IPS-15b (cell line): ENCODE results near the gene IMPACT.

ENCODE experiments used
- H3K27me3 ChIP-seq: one replicate; pipeline ENCODE4 v1.6.1; 2013; ENCODE audit warnings: low read length; ENCODE audit not compliant: control insufficient read depth, insufficient read depth
- H3K36me3 ChIP-seq: one replicate; pipeline ENCODE4 v1.6.1; 2013; ENCODE audit warnings: low read length; ENCODE audit not compliant: control insufficient read depth, insufficient read depth
- H3K4me1 ChIP-seq: one replicate; pipeline ENCODE4 v1.6.1; 2013; ENCODE audit warnings: mild to moderate bottlenecking, low read length; ENCODE audit not compliant: control insufficient read depth, insufficient read depth
- H3K4me3 ChIP-seq: one replicate; pipeline ENCODE4 v1.5.1; 2013; ENCODE audit warnings: low read depth, low read length
- H3K9ac ChIP-seq: one replicate; pipeline ENCODE4 v1.6.1; 2013; ENCODE audit warnings: low read depth, mild to moderate bottlenecking, low read length
- H3K9me3 ChIP-seq: one replicate; pipeline ENCODE4 v1.6.1; 2013; ENCODE audit warnings: mild to moderate bottlenecking, low read length; ENCODE audit not compliant: control insufficient read depth, insufficient read depth

Gene IMPACT

GRCh38 chr18:24461996-24462395, 35.5 kb downstream of the IMPACT start:
- no peaks in the 10 kb centered on the region for H3K9me3 ChIP-seq
- no peaks in the 10 kb centered on the region for H3K27me3 ChIP-seq
- no peaks in the 10 kb centered on the region for H3K36me3 ChIP-seq
- no peak overlapping the region for H3K4me3 ChIP-seq
- H3K4me1 ChIP-seq = no peaks in the 10 kb centered on the region
- no peak overlapping the region for H3K9ac ChIP-seq

DNA sequence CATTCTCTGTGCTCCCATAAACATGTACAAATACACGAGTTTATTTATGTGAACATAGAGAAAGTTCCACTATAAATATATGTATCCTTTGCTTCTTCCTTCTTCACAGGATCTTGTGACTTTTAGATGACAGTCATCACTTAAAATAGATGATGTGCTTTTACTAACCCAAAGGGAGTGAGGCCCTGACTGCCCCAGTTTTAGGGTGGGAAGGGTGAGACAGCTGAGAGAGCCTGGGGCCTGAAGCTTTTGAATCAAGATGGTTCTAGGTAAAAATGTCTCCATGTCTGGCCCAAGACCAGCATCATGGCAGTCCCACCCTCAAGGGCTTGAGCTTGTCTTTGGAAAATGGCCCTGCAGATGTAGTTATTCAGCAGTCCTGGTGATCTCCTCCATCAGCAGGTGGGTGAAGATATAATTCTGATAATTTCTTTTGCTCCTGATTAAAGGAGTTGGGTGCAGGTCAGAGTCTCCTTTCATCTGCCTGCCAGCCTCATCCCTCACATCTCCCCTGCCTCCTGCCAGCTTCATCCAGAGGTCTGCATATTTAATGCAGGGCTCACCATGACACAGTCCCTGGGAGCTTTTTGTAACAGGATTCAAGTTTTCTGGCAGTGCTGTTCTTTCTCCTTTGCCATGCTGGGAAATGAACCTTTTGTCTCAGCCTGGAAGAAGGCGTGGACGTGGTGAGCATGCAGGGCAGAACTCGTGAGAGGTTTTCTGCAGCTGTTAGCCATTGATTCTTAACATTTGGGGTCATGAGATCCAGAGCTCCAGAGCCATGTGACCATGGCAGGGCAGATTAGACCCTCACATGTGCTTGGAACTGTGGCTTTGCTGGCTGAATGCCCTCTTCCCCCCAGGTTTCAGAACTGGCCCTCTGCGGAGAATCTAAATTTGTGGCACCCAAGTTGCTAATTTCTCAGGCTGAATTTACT, 36.6 kb downstream of the IMPACT start:
- H3K27me3 ChIP-seq = no peaks in the 10 kb centered on the region
- H3K4me1 ChIP-seq = no peaks in the 10 kb centered on the region
- H3K9me3 ChIP-seq = no peaks in the 10 kb centered on the region
- H3K36me3 ChIP-seq = no peaks in the 10 kb centered on the region
- H3K9ac ChIP-seq = no peak overlapping the region
- no peak overlapping the region for H3K4me3 ChIP-seq

GRCh38 chr18:24465486-24465885, 39.0 kb downstream of the IMPACT start:
- Histone ChIP-seq H3K4me3 (no peak overlapping the region), H3K9ac (no peak overlapping the region), H3K27me3 (no peaks in the 10 kb centered on the region), H3K36me3 (no peaks in the 10 kb centered on the region), H3K4me1 (no peaks in the 10 kb centered on the region), H3K9me3 (no peaks in the 10 kb centered on the region)

- no peak overlapping the region for H3K4me3 ChIP-seq
- no peaks in the 10 kb centered on the region for H3K9me3 ChIP-seq
- H3K9ac ChIP-seq = no peak overlapping the region
- no peaks in the 10 kb centered on the region for H3K4me1 ChIP-seq
- no peaks in the 10 kb centered on the region for H3K36me3 ChIP-seq
- no peaks in the 10 kb centered on the region for H3K27me3 ChIP-seq
Measured at GRCh38 chr18:24466771-24467170, 40.3 kb downstream of the IMPACT start.

DNA sequence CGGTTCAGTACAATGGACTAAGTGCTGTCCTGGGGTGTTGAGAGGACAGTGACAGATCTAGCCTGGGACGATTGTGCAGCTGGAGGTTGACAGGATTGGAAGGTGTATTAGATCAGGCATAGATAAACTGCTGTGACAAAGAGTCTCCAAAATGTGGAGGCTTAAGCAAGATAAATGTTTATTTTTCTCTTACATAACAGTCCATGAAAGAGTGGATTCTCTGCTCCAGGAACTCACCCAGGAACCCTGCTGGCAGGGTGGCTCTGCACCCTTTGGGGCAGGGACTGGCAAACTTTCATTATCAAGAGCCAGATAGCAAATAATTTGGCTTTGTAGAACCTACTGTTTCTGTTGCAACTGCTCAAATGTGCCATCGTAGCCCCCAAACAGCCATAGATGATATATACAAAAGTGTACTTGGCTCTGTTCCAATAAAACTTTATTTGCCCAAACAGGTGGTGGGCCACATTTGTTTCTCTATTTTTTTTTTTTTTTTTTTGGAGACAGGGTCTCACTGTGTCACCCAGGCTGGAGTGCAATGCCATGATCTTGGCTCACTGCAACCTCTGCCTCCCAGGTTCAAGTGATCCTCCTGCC, 43.6 kb downstream of the IMPACT start:
- no peak overlapping the region for H3K4me3 ChIP-seq
- H3K9me3 ChIP-seq = no peaks in the 10 kb centered on the region
- no peaks in the 10 kb centered on the region for H3K27me3 ChIP-seq
- no peaks in the 10 kb centered on the region for H3K36me3 ChIP-seq
- H3K9ac ChIP-seq = no peak overlapping the region
- no peaks in the 10 kb centered on the region for H3K4me1 ChIP-seq

GRCh38 chr18:24470805-24471204, 44.3 kb downstream of the IMPACT start:
- no peaks in the 10 kb centered on the region for H3K9me3 ChIP-seq
- H3K9ac ChIP-seq = no peak overlapping the region
- H3K27me3 ChIP-seq = no peaks in the 10 kb centered on the region
- no peak overlapping the region for H3K4me3 ChIP-seq
- H3K4me1 ChIP-seq = no peaks in the 10 kb centered on the region
- H3K36me3 ChIP-seq = no peaks in the 10 kb centered on the region

DNA sequence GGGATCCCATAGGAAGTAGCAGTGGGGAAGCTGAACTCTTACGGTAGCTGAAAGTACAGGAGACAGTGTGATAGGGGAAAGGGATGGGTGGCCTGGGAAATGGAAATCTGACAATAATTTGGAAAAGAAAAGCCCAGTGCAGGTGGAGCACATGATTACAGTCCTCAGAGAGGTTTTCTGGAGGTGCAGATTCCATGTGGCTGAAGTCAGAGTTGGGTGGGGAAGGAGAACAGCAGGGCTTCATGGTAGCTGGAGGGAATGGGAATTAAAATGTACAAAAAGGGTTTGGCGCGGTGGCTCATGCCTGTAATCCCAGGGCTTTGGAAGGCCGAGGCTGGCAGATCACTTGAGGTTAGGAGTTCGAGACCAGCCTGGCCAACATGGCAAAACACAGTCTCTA, 46.1 kb downstream of the IMPACT start:
- no peaks in the 10 kb centered on the region for H3K9me3 ChIP-seq
- no peaks in the 10 kb centered on the region for H3K27me3 ChIP-seq
- no peaks in the 10 kb centered on the region for H3K36me3 ChIP-seq
- H3K4me1 ChIP-seq = no peaks in the 10 kb centered on the region
- no peak overlapping the region for H3K4me3 ChIP-seq
- H3K9ac ChIP-seq = no peak overlapping the region

- Histone ChIP-seq H3K4me1 (no peaks in the 10 kb centered on the region), H3K4me3 (no peak overlapping the region), H3K27me3 (no peaks in the 10 kb centered on the region), H3K36me3 (no peaks in the 10 kb centered on the region), H3K9ac (no peak overlapping the region), H3K9me3 (no peaks in the 10 kb centered on the region)
Measured at GRCh38 chr18:24474406-24474805, 47.9 kb downstream of the IMPACT start.

- Histone ChIP-seq H3K4me1 (no peaks in the 10 kb centered on the region), H3K9me3 (no peaks in the 10 kb centered on the region), H3K27me3 (no peaks in the 10 kb centered on the region), H3K36me3 (no peaks in the 10 kb centered on the region), H3K9ac (no peak overlapping the region), H3K4me3 (no peak overlapping the region)
Measured at GRCh38 chr18:24475926-24476589, 49.6 kb downstream of the IMPACT start.

- H3K36me3 ChIP-seq = no peaks in the 10 kb centered on the region
- no peak overlapping the region for H3K9ac ChIP-seq
- no peaks in the 10 kb centered on the region for H3K4me1 ChIP-seq
- H3K4me3 ChIP-seq = no peak overlapping the region
- H3K27me3 ChIP-seq = no peaks in the 10 kb centered on the region
- H3K9me3 ChIP-seq = no peaks in the 10 kb centered on the region
Measured at GRCh38 chr18:24479371-24479770, 52.9 kb downstream of the IMPACT start.

- Histone ChIP-seq H3K36me3 (no peaks in the 10 kb centered on the region), H3K27me3 (no peaks in the 10 kb centered on the region), H3K9me3 (no peaks in the 10 kb centered on the region), H3K9ac (no peak overlapping the region), H3K4me1 (no peaks in the 10 kb centered on the region), H3K4me3 (no peak overlapping the region)
Measured at GRCh38 chr18:24482821-24483220, 56.4 kb downstream of the IMPACT start.

GRCh38 chr18:24485681-24486080, 59.2 kb downstream of the IMPACT start:
- no peaks in the 10 kb centered on the region for H3K36me3 ChIP-seq
- no peaks in the 10 kb centered on the region for H3K4me1 ChIP-seq
- no peak overlapping the region for H3K9ac ChIP-seq
- no peaks in the 10 kb centered on the region for H3K27me3 ChIP-seq
- no peaks in the 10 kb centered on the region for H3K9me3 ChIP-seq
- no peak overlapping the region for H3K4me3 ChIP-seq
